BLaER1 treated with 17β-estradiol and CSF1 and Interleukin-3, amounts not matched to agents 10 nM and 100 nM (cell line): Measurements from ENCODE around the gene ATPAF1.
A peak's percentile ranks its signal among the peaks of the same experiment; 100 is the strongest.

Experiments used
- H3K27ac ChIP-seq, 11 experiments: shearing (Covaris generic); formaldehyde crosslinking; 2 replicates each; pipeline ENCODE4 v1.8.1; 2022
- H3K27me3 ChIP-seq, 11 experiments: shearing (Covaris generic); formaldehyde crosslinking; 2 replicates each; pipeline ENCODE4 v1.8.1; 2022
- H3K36me3 ChIP-seq, 11 experiments: shearing (Covaris generic); formaldehyde crosslinking; 2 replicates each; pipeline ENCODE4 v1.8.1; 2022
- H3K4me1 ChIP-seq, 10 experiments: shearing (Covaris generic); formaldehyde crosslinking; 2 replicates each; pipeline ENCODE4 v1.8.1; 2022
- H3K4me2 ChIP-seq, 11 experiments: shearing (Covaris generic); formaldehyde crosslinking; 2 replicates each; pipeline ENCODE4 v1.8.1; 2022
- H3K4me3 ChIP-seq, 10 experiments: shearing (Covaris generic); formaldehyde crosslinking; 2 replicates each; pipeline ENCODE4 v1.8.1; 2022
- H3K9ac ChIP-seq, 11 experiments: shearing (Covaris generic); formaldehyde crosslinking; 2 replicates each; pipeline ENCODE4 v1.8.1; 2022
- H3K9me3 ChIP-seq, 11 experiments: shearing (Covaris generic); formaldehyde crosslinking; replicated peaks in 1 of 11; 2 replicates each; pipeline ENCODE4 v1.8.1; 2022
- H4K20me1 ChIP-seq, 11 experiments: shearing (Covaris generic); formaldehyde crosslinking; 2 replicates each; pipeline ENCODE4 v1.8.1; 2022
- Cebpa-rat ChIP-seq, 11 experiments: shearing (Covaris generic); IDR thresholded peaks; 2 replicates each; pipeline ENCODE4 v1.8.1; 2022

The ATPAF1 gene

DNA sequence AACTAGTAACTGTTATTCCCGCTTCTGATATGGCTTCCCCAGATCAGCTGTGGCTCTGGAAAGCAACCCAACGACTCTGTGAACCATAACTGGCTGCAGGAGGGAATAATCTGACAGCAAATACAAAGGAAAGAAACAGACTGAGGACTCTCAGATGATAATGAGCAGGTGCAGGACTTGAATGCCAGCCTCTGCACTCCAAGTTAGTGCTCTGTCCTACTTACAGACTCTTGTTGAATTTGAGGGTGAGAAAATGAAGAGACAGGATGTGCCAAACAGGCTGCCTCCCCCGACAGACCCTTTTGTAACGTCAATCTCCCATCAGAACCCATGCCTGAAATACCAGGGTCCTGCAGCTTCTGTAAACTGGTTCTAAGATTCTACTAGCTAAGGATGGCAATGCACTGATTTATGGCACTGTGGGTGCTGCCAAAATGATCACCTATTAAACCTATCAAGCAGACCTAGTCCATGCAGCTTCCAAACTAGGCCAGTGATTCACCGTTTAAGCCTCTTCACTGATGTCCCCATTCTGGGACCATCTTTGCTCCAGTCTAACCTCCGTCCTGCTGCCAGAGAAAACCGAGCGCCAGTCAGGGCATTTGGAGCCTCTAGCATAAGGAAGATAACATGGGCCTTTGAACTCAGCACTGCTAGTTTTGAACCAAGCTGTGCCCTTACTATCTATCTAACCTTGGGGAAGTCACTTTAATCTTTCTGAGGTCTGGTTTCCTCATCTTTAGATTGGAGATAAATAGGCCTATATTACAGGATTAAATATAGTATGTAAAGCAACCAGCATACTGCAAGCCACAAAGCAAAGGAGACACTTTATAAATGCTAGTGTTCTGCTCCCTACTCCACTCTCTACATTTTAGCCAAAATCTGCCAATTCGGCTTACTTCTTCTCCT, 68.8 kb downstream of the ATPAF1 start:
- no peak for TF ChIP-seq Cebpa-rat (IDR thresholded peaks at IDR 0.05)
- Histone ChIP-seq H3K27me3 (no peaks in the 10 kb centered on the region), H3K9me3 (no peaks in the 10 kb centered on the region), H3K4me1 (peaks cover 48 to 94% (median 83%) of the 10 kb centered on the region in 10 experiments), H3K36me3 (peaks cover 0 to 44% (median 12%) of the 10 kb centered on the region in 11 experiments; a peak in 8 of 22 replicates), H3K4me2 (peak overlapping the region; percentile 46 to 99 (median 91)), H3K4me3 (peak overlapping the region in 7 of 10 experiments; percentile 22 to 87 (median 52); a peak in 12 of 20 replicates), H4K20me1 (peaks cover 0 to 17% (median 0%) of the 10 kb centered on the region in 11 experiments; a peak in 4 of 22 replicates), H3K9ac (peak overlapping the region in 8 of 11 experiments; percentile 27 to 73 (median 55); a peak in 15 of 22 replicates), H3K27ac (peak overlapping the region in 10 of 11 experiments; percentile 8 to 99 (median 66); a peak in 19 of 22 replicates)

DNA sequence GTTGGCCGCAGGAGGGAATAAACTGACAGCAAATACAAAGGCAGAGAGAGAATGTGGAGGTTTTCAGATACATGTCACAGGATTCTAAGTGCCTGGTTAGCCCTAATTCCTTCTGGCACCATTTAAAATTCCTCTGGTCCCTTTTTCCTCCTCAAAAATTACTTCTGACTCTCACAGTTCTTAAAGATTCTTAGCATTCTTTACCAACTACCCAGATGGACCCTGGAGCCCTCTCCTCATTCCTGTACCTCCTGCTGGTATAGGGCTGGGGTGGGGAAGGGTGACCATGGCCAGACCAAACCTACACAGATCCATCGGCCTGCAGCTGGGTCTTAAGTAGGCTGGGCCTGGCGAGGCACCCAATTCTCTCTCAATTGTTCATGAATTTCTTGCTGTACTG, 71.3 kb downstream of the ATPAF1 start:
- Histone ChIP-seq H4K20me1 (peaks cover 0 to 11% (median 0%) of the 10 kb centered on the region in 11 experiments; a peak in 3 of 22 replicates), H3K4me2 (peak overlapping the region in 5 of 11 experiments; percentile 88 to 99 (median 98); a peak in 10 of 22 replicates), H3K27ac (peak overlapping the region in 7 of 11 experiments; percentile 24 to 99 (median 92); a peak in 11 of 22 replicates), H3K4me1 (peaks cover 37 to 98% (median 86%) of the 10 kb centered on the region in 10 experiments), H3K27me3 (no peaks in the 10 kb centered on the region), H3K9ac (peak overlapping the region in 3 of 11 experiments; percentile 81 to 93 (median 84); a peak in 6 of 22 replicates), H3K36me3 (peaks cover 23 to 57% (median 33%) of the 10 kb centered on the region in 11 experiments), H3K9me3 (no peaks in the 10 kb centered on the region), H3K4me3 (no peak overlapping the region)
- no peak for TF ChIP-seq Cebpa-rat (IDR thresholded peaks at IDR 0.05)

GRCh38 chr1:46596036-46596435, 72.1 kb downstream of the ATPAF1 start:
- H3K27me3 ChIP-seq, result no peaks in the 10 kb centered on the region
- H3K9me3 ChIP-seq, result peaks cover 0 to 6% (median 0%) of the 10 kb centered on the region in 11 experiments; a peak in 4 of 22 replicates
- peaks cover 31 to 60% (median 41%) of the 10 kb centered on the region in 11 experiments for H3K36me3 ChIP-seq
- H3K27ac ChIP-seq, result peak overlapping the region in 8 of 11 experiments; percentile 71 to 99 (median 92); a peak in 15 of 22 replicates
- H4K20me1 ChIP-seq, result peaks cover 0 to 11% (median 0%) of the 10 kb centered on the region in 11 experiments; a peak in 3 of 22 replicates
- peaks cover 37 to 97% (median 79%) of the 10 kb centered on the region in 10 experiments for H3K4me1 ChIP-seq
- H3K4me3 ChIP-seq, result peak overlapping the region in 1 of 10 experiments; percentile 22; a peak in 1 of 20 replicates
- peak overlapping the region in 6 of 11 experiments; percentile 53 to 93 (median 82); a peak in 9 of 22 replicates for H3K9ac ChIP-seq
- peak overlapping the region in 8 of 11 experiments; percentile 79 to 99 (median 96); a peak in 17 of 22 replicates for H3K4me2 ChIP-seq
- no peak for TF ChIP-seq Cebpa-rat (IDR thresholded peaks at IDR 0.05)

DNA sequence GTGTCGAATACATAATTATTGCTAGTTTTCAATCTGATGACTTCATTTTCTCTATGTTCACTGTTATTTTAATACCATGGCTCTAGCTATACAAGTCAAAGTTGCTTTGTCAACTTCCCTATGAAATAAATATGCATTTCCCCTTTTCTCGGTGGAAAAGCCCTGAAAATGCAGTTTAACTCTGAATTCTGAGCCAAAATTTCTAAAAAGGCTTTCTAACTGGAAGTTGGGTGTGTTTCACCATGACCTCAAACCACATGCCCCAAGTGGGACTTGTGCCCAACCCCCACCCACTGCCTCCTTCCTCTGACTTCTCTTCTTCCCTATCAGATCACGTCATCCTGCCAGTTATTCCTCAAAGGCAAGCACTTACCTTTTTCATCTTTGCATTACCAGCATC, 73.0 kb downstream of the ATPAF1 start:
- Histone ChIP-seq H3K9me3 (peaks cover 0 to 15% (median under 1%) of the 10 kb centered on the region in 11 experiments; a peak in 9 of 22 replicates), H3K27me3 (no peaks in the 10 kb centered on the region), H3K4me2 (peak overlapping the region; percentile 78 to 99 (median 93)), H3K9ac (peak overlapping the region in 10 of 11 experiments; percentile 2 to 94 (median 76); a peak in 18 of 22 replicates), H4K20me1 (peaks cover 0 to 11% (median 0%) of the 10 kb centered on the region in 11 experiments; a peak in 3 of 22 replicates), H3K27ac (peak overlapping the region; percentile 5 to 99 (median 87); a peak in 20 of 22 replicates), H3K4me3 (peak overlapping the region in 4 of 10 experiments; percentile 30 to 51 (median 38); a peak in 4 of 20 replicates), H3K36me3 (peaks cover 40 to 69% (median 50%) of the 10 kb centered on the region in 11 experiments), H3K4me1 (peaks cover 28 to 97% (median 69%) of the 10 kb centered on the region in 10 experiments)
- peak in 1 of 11 experiments; percentile 17; a peak in 1 of 22 replicates for TF ChIP-seq Cebpa-rat (IDR thresholded peaks at IDR 0.05)

DNA sequence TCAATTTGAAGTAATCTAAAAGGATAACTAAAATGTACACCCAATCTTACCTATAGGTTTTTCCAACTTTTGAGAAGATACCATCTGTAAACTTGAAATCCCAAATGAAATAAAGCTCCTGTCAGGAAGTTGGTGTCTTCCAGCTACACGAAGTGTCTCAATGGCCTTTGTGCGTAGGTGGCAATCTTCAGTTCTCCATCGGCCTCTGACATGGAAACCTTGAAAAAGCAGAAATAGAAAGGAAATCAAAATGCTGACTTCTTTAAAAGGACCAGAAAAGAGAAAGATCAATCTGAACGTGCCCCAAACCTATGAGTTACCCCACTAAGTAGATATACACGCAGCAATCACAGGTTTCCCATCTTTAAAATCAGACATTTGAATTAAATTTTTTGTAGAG, 74.1 kb downstream of the ATPAF1 start:
- Histone ChIP-seq H3K4me1 (peaks cover 18 to 96% (median 59%) of the 10 kb centered on the region in 10 experiments), H3K4me3 (peak overlapping the region in 4 of 10 experiments; percentile 24 to 51 (median 37); a peak in 4 of 20 replicates), H3K27me3 (no peaks in the 10 kb centered on the region), H3K9ac (peak overlapping the region in 7 of 11 experiments; percentile 61 to 94 (median 82); a peak in 13 of 22 replicates), H4K20me1 (peaks cover 0 to 14% (median 0%) of the 10 kb centered on the region in 11 experiments; a peak in 3 of 22 replicates), H3K27ac (peak overlapping the region in 10 of 11 experiments; percentile 62 to 99 (median 89); a peak in 17 of 22 replicates), H3K36me3 (peaks cover 51 to 77% (median 61%) of the 10 kb centered on the region in 11 experiments), H3K9me3 (peaks cover 0 to 25% (median 11%) of the 10 kb centered on the region in 11 experiments; a peak in 11 of 22 replicates), H3K4me2 (peak overlapping the region; percentile 78 to 97 (median 93))
- TF ChIP-seq Cebpa-rat (IDR thresholded peaks at IDR 0.05), result 0 out of 22 replicates have a peak, but pooled peaks of 1 of the 11 experiments have one; percentile 33

- TF ChIP-seq Cebpa-rat (IDR thresholded peaks at IDR 0.05), result no peak
- H3K27me3 ChIP-seq, result no peaks in the 10 kb centered on the region
- H3K4me2 ChIP-seq, result peak overlapping the region in 5 of 11 experiments; percentile 88 to 96 (median 93); a peak in 10 of 22 replicates
- H3K4me3 ChIP-seq, result no peak overlapping the region; a peak in 1 of 20 replicates
- peak overlapping the region in 4 of 11 experiments; percentile 82 to 94 (median 93); a peak in 6 of 22 replicates for H3K9ac ChIP-seq
- H3K27ac ChIP-seq, result peak overlapping the region in 6 of 11 experiments; percentile 28 to 99 (median 96); a peak in 10 of 22 replicates
- peaks cover 18 to 91% (median 47%) of the 10 kb centered on the region in 10 experiments for H3K4me1 ChIP-seq
- H4K20me1 ChIP-seq, result peaks cover 0 to 16% (median 0%) of the 10 kb centered on the region in 11 experiments; a peak in 3 of 22 replicates
- peaks cover 54 to 76% (median 64%) of the 10 kb centered on the region in 11 experiments for H3K36me3 ChIP-seq
- H3K9me3 ChIP-seq, result peaks cover 0 to 29% (median 15%) of the 10 kb centered on the region in 11 experiments; a peak in 11 of 22 replicates
These were observed 75.3 kb downstream of the ATPAF1 start for GRCh38 chr1:46592823-46593222.

GRCh38 chr1:46589529-46589928, 78.6 kb downstream of the ATPAF1 start:
- Histone ChIP-seq H3K4me3 (no peak overlapping the region), H3K4me1 (peaks cover 4 to 95% (median 21%) of the 10 kb centered on the region in 10 experiments), H4K20me1 (peaks cover 0 to 12% (median under 1%) of the 10 kb centered on the region in 11 experiments; a peak in 5 of 22 replicates), H3K27me3 (no peaks in the 10 kb centered on the region), H3K9me3 (peaks cover 0 to 29% (median 15%) of the 10 kb centered on the region in 11 experiments; a peak in 11 of 22 replicates), H3K4me2 (peak overlapping the region in 2 of 11 experiments; percentile 90 to 93; a peak in 2 of 22 replicates), H3K36me3 (peaks cover 81 to 95% (median 89%) of the 10 kb centered on the region in 11 experiments), H3K9ac (no peak overlapping the region), H3K27ac (peak overlapping the region in 1 of 11 experiments; percentile 13; a peak in 1 of 22 replicates)
- no peak for TF ChIP-seq Cebpa-rat (IDR thresholded peaks at IDR 0.05)
